ENCODE data around the gene POMT2. TPM values are rescaled to one million over a fixed set of nuclear protein-coding genes. Genes with fewer than 3 reads are reported as not detected.

The POMT2 gene
- total RNA-seq, 1 experiment from 2014 or later, result 30.4 TPM

- POLR2A ChIA-PET, result no interaction called here
- intact Hi-C loops (cut with micrococcal nuclease; ENCODE audit: unreplicated experiment), result no loop called here
- CTCF ChIA-PET, result no interaction called here
- DNase-seq, result no peak
- H3K4me3 ChIP-seq (ENCODE audit: low read depth, low read length), result no peak overlapping the region
- Mint-ChIP-seq H3K9me3 (ENCODE audit: unreplicated experiment) (no peaks in the 10 kb centered on the region), H3K27ac (ENCODE audit: unreplicated experiment) (no peak overlapping the region), H3K27me3 (ENCODE audit: insufficient read depth, unreplicated experiment) (no peaks in the 10 kb centered on the region), H3K4me1 (ENCODE audit: low read depth, unreplicated experiment) (peaks cover 7% of the 10 kb centered on the region), H3K4me3 (ENCODE audit: unreplicated experiment) (no peak overlapping the region), H3K36me3 (ENCODE audit: insufficient read depth, unreplicated experiment) (no peaks in the 10 kb centered on the region)
- H3K36me3 ChIP-seq (ENCODE audit: control insufficient read depth, insufficient read depth, low read length), result no peaks in the 10 kb centered on the region
- H3K4me1 ChIP-seq, result peaks cover 5% of the 10 kb centered on the region
- no TSS peak for BruUV-seq (replicated peaks)
- 0 out of 2 replicates have a peak, but pooled peaks cover 2% of the 10 kb centered on the region for H3K9me3 ChIP-seq
- H3K27me3 ChIP-seq (replicated peaks; ENCODE audit: control insufficient read depth, insufficient read depth, low read length), result no peaks in the 10 kb centered on the region
- TF ChIP-seq, protein P1, sequence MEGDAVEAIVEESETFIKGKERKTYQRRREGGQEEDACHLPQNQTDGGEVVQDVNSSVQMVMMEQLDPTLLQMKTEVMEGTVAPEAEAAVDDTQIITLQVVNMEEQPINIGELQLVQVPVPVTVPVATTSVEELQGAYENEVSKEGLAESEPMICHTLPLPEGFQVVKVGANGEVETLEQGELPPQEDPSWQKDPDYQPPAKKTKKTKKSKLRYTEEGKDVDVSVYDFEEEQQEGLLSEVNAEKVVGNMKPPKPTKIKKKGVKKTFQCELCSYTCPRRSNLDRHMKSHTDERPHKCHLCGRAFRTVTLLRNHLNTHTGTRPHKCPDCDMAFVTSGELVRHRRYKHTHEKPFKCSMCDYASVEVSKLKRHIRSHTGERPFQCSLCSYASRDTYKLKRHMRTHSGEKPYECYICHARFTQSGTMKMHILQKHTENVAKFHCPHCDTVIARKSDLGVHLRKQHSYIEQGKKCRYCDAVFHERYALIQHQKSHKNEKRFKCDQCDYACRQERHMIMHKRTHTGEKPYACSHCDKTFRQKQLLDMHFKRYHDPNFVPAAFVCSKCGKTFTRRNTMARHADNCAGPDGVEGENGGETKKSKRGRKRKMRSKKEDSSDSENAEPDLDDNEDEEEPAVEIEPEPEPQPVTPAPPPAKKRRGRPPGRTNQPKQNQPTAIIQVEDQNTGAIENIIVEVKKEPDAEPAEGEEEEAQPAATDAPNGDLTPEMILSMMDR (IDR thresholded peaks at IDR 0.05; ENCODE audit: insufficient read depth in 1 of 2, low read depth in 1 of 2, low read length in 1 of 2, severe bottlenecking in 1 of 2, unreplicated experiment in 1 of 2), result no peak
Observed at GRCh38 chr14:77340389-77340788, 19.7 kb upstream of the POMT2 start.

DNA sequence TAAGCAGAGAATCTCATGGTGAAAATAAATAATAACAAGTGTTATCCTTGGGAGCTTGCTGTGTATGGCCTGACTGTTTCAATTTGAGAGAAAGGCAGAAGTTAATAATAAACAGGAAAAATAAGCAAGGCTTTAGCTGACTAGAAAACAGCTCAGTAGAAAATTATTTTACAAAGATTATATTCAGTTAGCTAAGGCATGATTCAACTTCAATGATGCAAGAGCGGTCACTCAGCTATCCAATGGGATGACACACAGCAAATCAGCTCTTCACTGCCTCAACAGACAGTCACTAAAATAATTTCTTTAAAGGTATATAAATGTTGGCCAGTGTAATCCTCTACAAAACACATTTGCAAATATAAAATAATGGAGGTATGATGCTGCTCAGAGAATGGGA, 18.7 kb upstream of the POMT2 start:
- CTCF ChIA-PET, result no interaction called here
- intact Hi-C loops (cut with micrococcal nuclease; ENCODE audit: unreplicated experiment), result no loop called here
- Mint-ChIP-seq H3K4me3 (ENCODE audit: unreplicated experiment) (no peak overlapping the region), H3K36me3 (ENCODE audit: insufficient read depth, unreplicated experiment) (no peaks in the 10 kb centered on the region), H3K27me3 (ENCODE audit: insufficient read depth, unreplicated experiment) (no peaks in the 10 kb centered on the region), H3K9me3 (ENCODE audit: unreplicated experiment) (no peaks in the 10 kb centered on the region), H3K27ac (ENCODE audit: unreplicated experiment) (no peak overlapping the region), H3K4me1 (ENCODE audit: low read depth, unreplicated experiment) (peaks cover 7% of the 10 kb centered on the region)
- Histone ChIP-seq H3K4me3 (ENCODE audit: low read depth, low read length) (no peak overlapping the region), H3K27me3 (replicated peaks; ENCODE audit: control insufficient read depth, insufficient read depth, low read length) (no peaks in the 10 kb centered on the region), H3K9me3 (0 out of 2 replicates have a peak, but pooled peaks cover 2% of the 10 kb centered on the region), H3K4me1 (peaks cover 5% of the 10 kb centered on the region), H3K36me3 (ENCODE audit: control insufficient read depth, insufficient read depth, low read length) (no peaks in the 10 kb centered on the region)
- BruUV-seq (replicated peaks), result no TSS peak
- TF ChIP-seq, protein P1 (IDR thresholded peaks at IDR 0.05; ENCODE audit: insufficient read depth in 1 of 2, low read depth in 1 of 2, low read length in 1 of 2, severe bottlenecking in 1 of 2, unreplicated experiment in 1 of 2), result no peak
- DNase-seq, result no peak
- POLR2A ChIA-PET, result interaction anchor here (0.6 kb wide), 1 partner anchor 23 kb away, joined by 3 read pairs; no protein-coding TSS in a partner anchor

- H3K4me1 Mint-ChIP-seq (ENCODE audit: low read depth, unreplicated experiment), result peaks cover 7% of the 10 kb centered on the region
- no peaks in the 10 kb centered on the region for H3K36me3 Mint-ChIP-seq (ENCODE audit: insufficient read depth, unreplicated experiment)
- no peak overlapping the region for H3K4me3 ChIP-seq (ENCODE audit: low read depth, low read length)
- ChIA-PET POLR2A (no interaction called here), CTCF (no interaction called here)
- H3K9me3 Mint-ChIP-seq (ENCODE audit: unreplicated experiment), result no peaks in the 10 kb centered on the region
- H3K4me1 ChIP-seq, result peaks cover 5% of the 10 kb centered on the region
- TF ChIP-seq, protein P1 (IDR thresholded peaks at IDR 0.05; ENCODE audit: insufficient read depth in 1 of 2, low read depth in 1 of 2, low read length in 1 of 2, severe bottlenecking in 1 of 2, unreplicated experiment in 1 of 2), result no peak
- H3K27me3 ChIP-seq (replicated peaks; ENCODE audit: control insufficient read depth, insufficient read depth, low read length), result no peaks in the 10 kb centered on the region
- no peak for DNase-seq
- intact Hi-C loops (cut with micrococcal nuclease; ENCODE audit: unreplicated experiment), result no loop called here
- no peaks in the 10 kb centered on the region for H3K36me3 ChIP-seq (ENCODE audit: control insufficient read depth, insufficient read depth, low read length)
- no peak overlapping the region for H3K4me3 Mint-ChIP-seq (ENCODE audit: unreplicated experiment)
- H3K27me3 Mint-ChIP-seq (ENCODE audit: insufficient read depth, unreplicated experiment), result no peaks in the 10 kb centered on the region
- H3K9me3 ChIP-seq, result 0 out of 2 replicates have a peak, but pooled peaks cover 2% of the 10 kb centered on the region
- no TSS peak for BruUV-seq (replicated peaks)
- H3K27ac Mint-ChIP-seq (ENCODE audit: unreplicated experiment), result peak overlapping the region; percentile 32
Observed at GRCh38 chr14:77338302-77338701, 17.6 kb upstream of the POMT2 start.
